Liver (tissue), 9 donors: Measurements from ENCODE around the gene P2RX3. TPM values are rescaled to one million over a fixed set of nuclear protein-coding genes. Genes with fewer than 3 reads are reported as not detected.

Experiments used
- DNase-seq: peaks from one replicate; pipeline ENCODE4 v3.0.0-alpha.2; 2017; ENCODE audit warnings: low spot score
- H3K27ac ChIP-seq, 2 donors: one replicate each; pipeline ENCODE4 v1.7.0; 2013; ENCODE audit warnings: inconsistent platforms in 2 of 2, low read length in 2 of 2, control low read depth in 1 of 2, low read depth in 1 of 2, mild to moderate bottlenecking in 1 of 2
- H3K27me3 ChIP-seq, 4 donors: one replicate each; pipeline versions ENCODE4 v1.6.1 to v1.7.0; 2013; ENCODE audit warnings: low read length in 3 of 4, inconsistent platforms in 1 of 4, mild to moderate bottlenecking in 1 of 4, moderate library complexity in 1 of 4; ENCODE audit not compliant: control insufficient read depth in 4 of 4, insufficient read depth in 4 of 4
- H3K36me3 ChIP-seq, 4 donors: one replicate each; pipeline versions ENCODE4 v1.6.1 to v1.7.0; 2013; ENCODE audit warnings: low read length in 3 of 4, mild to moderate bottlenecking in 3 of 4, low read depth in 1 of 4, moderate library complexity in 1 of 4; ENCODE audit not compliant: control insufficient read depth in 4 of 4, insufficient read depth in 3 of 4
- H3K4me1 ChIP-seq, 4 donors: one replicate each; pipeline versions ENCODE4 v1.6.1 to v1.7.0; 2013; ENCODE audit warnings: low read length in 3 of 4, mild to moderate bottlenecking in 3 of 4, moderate library complexity in 1 of 4; ENCODE audit not compliant: control insufficient read depth in 4 of 4, insufficient read depth in 4 of 4
- H3K4me3 ChIP-seq, 3 donors: one replicate each; pipeline versions ENCODE4 v1.6.1 to v1.7.0; 2013; ENCODE audit warnings: low read length in 3 of 3, control low read depth in 1 of 3, low read depth in 1 of 3, mild to moderate bottlenecking in 1 of 3
- H3K9ac ChIP-seq, 2 donors: one replicate each; pipeline ENCODE4 v1.7.0; 2013; ENCODE audit warnings: low read length in 2 of 2, mild to moderate bottlenecking in 2 of 2, moderate library complexity in 2 of 2, control low read depth in 1 of 2, low read depth in 1 of 2
- H3K9me3 ChIP-seq, 4 donors: one replicate each; pipeline versions ENCODE4 v1.6.1 to v1.7.0; 2013; ENCODE audit warnings: low read length in 3 of 4; ENCODE audit not compliant: control insufficient read depth in 4 of 4
- FOXA1 ChIP-seq: IDR thresholded peaks from 2 replicates; pipeline ENCODE4 v1.6.1; 2016; ENCODE audit warnings: antibody characterized with exemption
- FOXA2 ChIP-seq: IDR thresholded peaks from 2 replicates; pipeline ENCODE4 v1.6.1; 2016; ENCODE audit warnings: antibody characterized with exemption
- GABPA ChIP-seq, 2 donors: IDR thresholded peaks in 1 of 2; conservative IDR thresholded peaks in 1 of 2; 2 replicates each; pipeline ENCODE4 v1.6.1; 2016; ENCODE audit warnings: antibody characterized with exemption in 2 of 2, mild to moderate bottlenecking in 1 of 2, moderate library complexity in 1 of 2
- HNF4A ChIP-seq, 2 donors: conservative IDR thresholded peaks; 2 replicates each; pipeline ENCODE4 v1.6.1; 2016; ENCODE audit warnings: antibody characterized with exemption in 2 of 2, mild to moderate bottlenecking in 2 of 2
- HNF4G ChIP-seq: IDR thresholded peaks from 2 replicates; pipeline ENCODE4 v1.6.1; 2016; ENCODE audit warnings: antibody characterized with exemption
- JUND ChIP-seq, 2 donors: IDR thresholded peaks; 2 replicates each; pipeline ENCODE4 v1.6.1; 2016; ENCODE audit warnings: antibody characterized with exemption in 2 of 2
- NR2F2 ChIP-seq: IDR thresholded peaks from 2 replicates; pipeline ENCODE4 v1.6.1; 2016; ENCODE audit warnings: antibody characterized with exemption
- RAD21 ChIP-seq, 2 donors: IDR thresholded peaks; 2 replicates each; pipeline ENCODE4 v1.6.1; 2016; ENCODE audit warnings: antibody characterized with exemption in 2 of 2, mild to moderate bottlenecking in 2 of 2
- RXRA ChIP-seq, 2 donors: IDR thresholded peaks; 2 replicates each; pipeline ENCODE4 v1.6.1; 2017 to 2018; ENCODE audit warnings: antibody characterized with exemption in 2 of 2, mild to moderate bottlenecking in 1 of 2
- SP1 ChIP-seq: IDR thresholded peaks from 2 replicates; pipeline ENCODE4 v1.6.1; 2018; ENCODE audit warnings: antibody characterized with exemption, mild to moderate bottlenecking
- TAF1 ChIP-seq: conservative IDR thresholded peaks from 2 replicates; pipeline ENCODE4 v1.6.1; 2016; ENCODE audit warnings: antibody characterized with exemption, mild to moderate bottlenecking
- YY1 ChIP-seq: IDR thresholded peaks from 2 replicates; pipeline ENCODE4 v1.6.1; 2016; ENCODE audit warnings: antibody characterized with exemption, mild to moderate bottlenecking
- WGBS: extraction: QIAGEN DNeasy Blood & Tissue Kit; methylation state at CpG from one replicate; pipeline ENCODE4 v1.1.7; 2013; 5-methylcytosine and 5-hydroxymethylcytosine counted together
- polyA plus RNA-seq, 2 donors: library from polyadenylated mRNA; stranded (reverse) in 1 of 2; unstranded in 1 of 2; fragments of 200-250 nt in 1 of 2; fragments of >200 nt in 1 of 2; fragmentation: Nextera tagmentation in 1 of 2; extraction: Ambion mirVana in 1 of 2; gene quantifications; one replicate each; pipeline versions ENCODE4 v1.2.1 to v1.2.3, GENCODE V29; 2013 to 2015
- total RNA-seq, 2 donors: library from RNA; depleted of rRNA; stranded (reverse); fragments of >200 nt; gene quantifications; one replicate each; pipeline ENCODE4 v1.2.3, GENCODE V29; 2014
- TF ChIP-seq, protein P1 (sequence below): fragments of 150-350 bp; IDR thresholded peaks from 2 replicates; pipeline ENCODE4 v1.5.1; 2017; ENCODE audit warnings: improper control_type of control experiment, low read depth, low read length; ENCODE audit not compliant: missing input control
- TF ChIP-seq, protein P2 (sequence below): IDR thresholded peaks from 2 replicates; pipeline ENCODE4 v1.6.1; 2016; ENCODE audit warnings: antibody characterized with exemption
- TF ChIP-seq, protein P3 (sequence below): IDR thresholded peaks from 2 replicates; pipeline ENCODE4 v1.6.1; 2016; ENCODE audit warnings: antibody characterized with exemption
- TF ChIP-seq, protein P4 (sequence below): IDR thresholded peaks from 2 replicates; pipeline ENCODE4 v1.6.1; 2016; ENCODE audit warnings: antibody characterized with exemption
- TF ChIP-seq, protein P5 (sequence below): IDR thresholded peaks from 2 replicates; pipeline ENCODE4 v1.6.1; 2016; ENCODE audit warnings: antibody characterized with exemption, mild to moderate bottlenecking
- donor health status: healthy.
- donor health status: healthy.
- donor health status: healthy.
- donor health status: healthy.
- donor health status: healthy.

Gene P2RX3
- total and polyA plus RNA-seq, 4 donors, result 0.18 to 0.33 (median 0.23) TPM

DNA sequence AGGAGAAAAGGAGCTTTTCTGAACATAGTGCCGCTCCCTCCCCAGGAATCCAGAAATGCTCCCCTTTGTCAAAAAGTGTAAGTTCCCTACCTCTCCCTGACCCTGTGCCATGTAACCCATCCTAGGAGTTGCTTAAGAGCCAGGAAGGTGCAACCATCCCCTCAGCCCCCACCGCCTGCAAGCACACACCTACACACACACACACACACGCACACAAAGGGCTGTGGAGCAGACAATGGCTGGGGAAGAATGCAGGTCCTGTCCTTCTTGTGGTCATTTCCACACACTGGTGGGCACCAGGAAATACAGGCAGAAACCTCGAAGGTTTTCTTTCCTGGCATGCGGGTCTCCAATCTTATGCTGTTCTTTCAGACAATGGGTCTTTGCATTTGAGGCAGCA is 1.2 kb downstream of the P2RX3 start:
- Histone ChIP-seq H3K36me3 (no peaks in the 10 kb centered on the region), H3K27me3 (no peaks in the 10 kb centered on the region), H3K4me3 (no peak overlapping the region), H3K9ac (no peak overlapping the region), H3K27ac (no peak overlapping the region), H3K9me3 (no peaks in the 10 kb centered on the region), H3K4me1 (peaks cover 2 to 17% (median 12%) of the 10 kb centered on the region in 4 donors)
- no peak for DNase-seq
- WGBS, result 78% methylated on average over 5 of the region's 5 CpGs
- TF ChIP-seq GABPA (IDR thresholded peaks at IDR 0.05 in 1 of 2, conservative IDR thresholded peaks at IDR 0.05 in 1 of 2) (no peak), RXRA (IDR thresholded peaks at IDR 0.05) (no peak), NR2F2 (no peak), HNF4G (no peak)
- TF ChIP-seq, protein P1, sequence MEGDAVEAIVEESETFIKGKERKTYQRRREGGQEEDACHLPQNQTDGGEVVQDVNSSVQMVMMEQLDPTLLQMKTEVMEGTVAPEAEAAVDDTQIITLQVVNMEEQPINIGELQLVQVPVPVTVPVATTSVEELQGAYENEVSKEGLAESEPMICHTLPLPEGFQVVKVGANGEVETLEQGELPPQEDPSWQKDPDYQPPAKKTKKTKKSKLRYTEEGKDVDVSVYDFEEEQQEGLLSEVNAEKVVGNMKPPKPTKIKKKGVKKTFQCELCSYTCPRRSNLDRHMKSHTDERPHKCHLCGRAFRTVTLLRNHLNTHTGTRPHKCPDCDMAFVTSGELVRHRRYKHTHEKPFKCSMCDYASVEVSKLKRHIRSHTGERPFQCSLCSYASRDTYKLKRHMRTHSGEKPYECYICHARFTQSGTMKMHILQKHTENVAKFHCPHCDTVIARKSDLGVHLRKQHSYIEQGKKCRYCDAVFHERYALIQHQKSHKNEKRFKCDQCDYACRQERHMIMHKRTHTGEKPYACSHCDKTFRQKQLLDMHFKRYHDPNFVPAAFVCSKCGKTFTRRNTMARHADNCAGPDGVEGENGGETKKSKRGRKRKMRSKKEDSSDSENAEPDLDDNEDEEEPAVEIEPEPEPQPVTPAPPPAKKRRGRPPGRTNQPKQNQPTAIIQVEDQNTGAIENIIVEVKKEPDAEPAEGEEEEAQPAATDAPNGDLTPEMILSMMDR, result no peak
- TF ChIP-seq, protein P2, sequence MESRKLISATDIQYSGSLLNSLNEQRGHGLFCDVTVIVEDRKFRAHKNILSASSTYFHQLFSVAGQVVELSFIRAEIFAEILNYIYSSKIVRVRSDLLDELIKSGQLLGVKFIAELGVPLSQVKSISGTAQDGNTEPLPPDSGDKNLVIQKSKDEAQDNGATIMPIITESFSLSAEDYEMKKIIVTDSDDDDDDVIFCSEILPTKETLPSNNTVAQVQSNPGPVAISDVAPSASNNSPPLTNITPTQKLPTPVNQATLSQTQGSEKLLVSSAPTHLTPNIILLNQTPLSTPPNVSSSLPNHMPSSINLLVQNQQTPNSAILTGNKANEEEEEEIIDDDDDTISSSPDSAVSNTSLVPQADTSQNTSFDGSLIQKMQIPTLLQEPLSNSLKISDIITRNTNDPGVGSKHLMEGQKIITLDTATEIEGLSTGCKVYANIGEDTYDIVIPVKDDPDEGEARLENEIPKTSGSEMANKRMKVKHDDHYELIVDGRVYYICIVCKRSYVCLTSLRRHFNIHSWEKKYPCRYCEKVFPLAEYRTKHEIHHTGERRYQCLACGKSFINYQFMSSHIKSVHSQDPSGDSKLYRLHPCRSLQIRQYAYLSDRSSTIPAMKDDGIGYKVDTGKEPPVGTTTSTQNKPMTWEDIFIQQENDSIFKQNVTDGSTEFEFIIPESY, result no peak

DNA sequence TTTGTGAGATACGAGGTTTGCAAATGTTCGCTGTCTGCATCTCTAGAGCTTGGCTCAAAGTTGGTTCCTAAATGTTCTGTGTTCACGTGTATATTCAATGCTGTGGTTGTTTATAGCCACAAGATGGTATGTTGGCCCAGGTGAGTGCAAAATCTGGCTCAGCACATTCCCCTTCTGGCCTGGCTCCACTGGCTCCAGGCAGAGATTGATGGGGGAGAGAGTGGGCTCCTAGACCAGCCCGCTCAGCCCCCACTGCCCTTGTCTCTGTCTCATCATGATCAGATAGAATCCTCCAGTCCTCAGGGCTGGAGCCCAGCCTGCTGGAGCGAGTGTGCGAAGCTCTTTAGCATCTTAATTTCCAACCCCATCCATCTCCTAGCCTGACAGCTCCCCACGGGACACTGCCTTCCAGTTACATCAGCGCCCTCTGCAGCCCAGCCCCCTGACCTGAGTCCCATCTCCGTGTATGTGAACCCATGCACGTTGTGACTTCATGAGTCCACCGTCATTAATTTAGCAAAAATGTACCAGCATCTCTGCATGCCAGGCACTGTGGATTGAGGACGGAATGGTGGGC is 2.0 kb downstream of the P2RX3 start:
- TF ChIP-seq GABPA (IDR thresholded peaks at IDR 0.05 in 1 of 2, conservative IDR thresholded peaks at IDR 0.05 in 1 of 2) (no peak), YY1 (no peak), HNF4A (conservative IDR thresholded peaks at IDR 0.05) (no peak), RAD21 (IDR thresholded peaks at IDR 0.05) (peak in 1 of 2 donors; percentile 52), RXRA (IDR thresholded peaks at IDR 0.05) (no peak)
- Histone ChIP-seq H3K9me3 (no peaks in the 10 kb centered on the region), H3K4me1 (peaks cover 0 to 9% (median 4%) of the 10 kb centered on the region in 4 donors), H3K4me3 (no peak overlapping the region), H3K27ac (no peak overlapping the region), H3K36me3 (no peaks in the 10 kb centered on the region), H3K9ac (no peak overlapping the region), H3K27me3 (no peaks in the 10 kb centered on the region)
- WGBS, result 50% methylated on average over 12 of the region's 12 CpGs
- DNase-seq, result no peak

DNA sequence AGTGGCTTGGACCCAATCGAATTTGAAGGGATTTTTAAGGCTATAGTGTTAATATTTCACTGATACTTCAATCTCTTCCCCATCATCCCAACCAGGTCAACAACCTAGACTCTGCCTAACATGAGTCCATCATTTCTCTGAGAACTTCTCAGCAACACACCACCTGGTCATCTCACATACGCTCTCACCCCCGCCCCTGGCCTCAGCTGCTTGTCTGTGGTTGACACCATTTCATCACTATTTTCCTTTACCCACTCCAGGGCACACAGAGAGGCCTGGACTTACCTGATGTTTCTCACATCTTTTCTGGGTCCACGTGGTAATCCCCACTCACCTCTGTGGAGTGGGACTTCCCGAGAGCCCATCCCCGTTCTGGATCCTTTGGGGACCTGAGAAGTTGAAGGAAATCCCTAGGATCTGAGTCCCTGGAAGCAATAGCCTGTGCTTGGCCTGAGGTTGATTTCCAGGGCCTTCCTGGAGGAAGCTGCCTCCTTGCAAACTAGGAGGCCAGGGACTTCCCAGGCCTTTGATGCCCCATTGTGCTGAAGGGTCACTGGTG is 3.2 kb downstream of the P2RX3 start:
- Histone ChIP-seq H3K4me3 (no peak overlapping the region), H3K36me3 (no peaks in the 10 kb centered on the region), H3K9me3 (no peaks in the 10 kb centered on the region), H3K9ac (no peak overlapping the region), H3K27me3 (no peaks in the 10 kb centered on the region), H3K4me1 (peaks cover 0 to 5% (median 4%) of the 10 kb centered on the region in 4 donors), H3K27ac (no peak overlapping the region)
- WGBS, result 76% methylated on average over 6 of the region's 6 CpGs
- no peak for DNase-seq
- TF ChIP-seq FOXA2, result no peak
- TF ChIP-seq TAF1, result no peak
- TF ChIP-seq FOXA1, result no peak
- no peak for TF ChIP-seq HNF4A (conservative IDR thresholded peaks at IDR 0.05)
- TF ChIP-seq, protein P1, result no peak
- TF ChIP-seq NR2F2, result no peak
- TF ChIP-seq, protein P3, sequence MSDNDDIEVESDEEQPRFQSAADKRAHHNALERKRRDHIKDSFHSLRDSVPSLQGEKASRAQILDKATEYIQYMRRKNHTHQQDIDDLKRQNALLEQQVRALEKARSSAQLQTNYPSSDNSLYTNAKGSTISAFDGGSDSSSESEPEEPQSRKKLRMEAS, result no peak
- TF ChIP-seq YY1, result no peak
- no peak for TF ChIP-seq GABPA (IDR thresholded peaks at IDR 0.05 in 1 of 2, conservative IDR thresholded peaks at IDR 0.05 in 1 of 2)
- TF ChIP-seq, protein P4, sequence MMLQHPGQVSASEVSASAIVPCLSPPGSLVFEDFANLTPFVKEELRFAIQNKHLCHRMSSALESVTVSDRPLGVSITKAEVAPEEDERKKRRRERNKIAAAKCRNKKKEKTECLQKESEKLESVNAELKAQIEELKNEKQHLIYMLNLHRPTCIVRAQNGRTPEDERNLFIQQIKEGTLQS, result no peak
- TF ChIP-seq JUND (IDR thresholded peaks at IDR 0.05), result no peak
- no peak for TF ChIP-seq RXRA (IDR thresholded peaks at IDR 0.05)
- no peak for TF ChIP-seq SP1
- TF ChIP-seq, protein P5, sequence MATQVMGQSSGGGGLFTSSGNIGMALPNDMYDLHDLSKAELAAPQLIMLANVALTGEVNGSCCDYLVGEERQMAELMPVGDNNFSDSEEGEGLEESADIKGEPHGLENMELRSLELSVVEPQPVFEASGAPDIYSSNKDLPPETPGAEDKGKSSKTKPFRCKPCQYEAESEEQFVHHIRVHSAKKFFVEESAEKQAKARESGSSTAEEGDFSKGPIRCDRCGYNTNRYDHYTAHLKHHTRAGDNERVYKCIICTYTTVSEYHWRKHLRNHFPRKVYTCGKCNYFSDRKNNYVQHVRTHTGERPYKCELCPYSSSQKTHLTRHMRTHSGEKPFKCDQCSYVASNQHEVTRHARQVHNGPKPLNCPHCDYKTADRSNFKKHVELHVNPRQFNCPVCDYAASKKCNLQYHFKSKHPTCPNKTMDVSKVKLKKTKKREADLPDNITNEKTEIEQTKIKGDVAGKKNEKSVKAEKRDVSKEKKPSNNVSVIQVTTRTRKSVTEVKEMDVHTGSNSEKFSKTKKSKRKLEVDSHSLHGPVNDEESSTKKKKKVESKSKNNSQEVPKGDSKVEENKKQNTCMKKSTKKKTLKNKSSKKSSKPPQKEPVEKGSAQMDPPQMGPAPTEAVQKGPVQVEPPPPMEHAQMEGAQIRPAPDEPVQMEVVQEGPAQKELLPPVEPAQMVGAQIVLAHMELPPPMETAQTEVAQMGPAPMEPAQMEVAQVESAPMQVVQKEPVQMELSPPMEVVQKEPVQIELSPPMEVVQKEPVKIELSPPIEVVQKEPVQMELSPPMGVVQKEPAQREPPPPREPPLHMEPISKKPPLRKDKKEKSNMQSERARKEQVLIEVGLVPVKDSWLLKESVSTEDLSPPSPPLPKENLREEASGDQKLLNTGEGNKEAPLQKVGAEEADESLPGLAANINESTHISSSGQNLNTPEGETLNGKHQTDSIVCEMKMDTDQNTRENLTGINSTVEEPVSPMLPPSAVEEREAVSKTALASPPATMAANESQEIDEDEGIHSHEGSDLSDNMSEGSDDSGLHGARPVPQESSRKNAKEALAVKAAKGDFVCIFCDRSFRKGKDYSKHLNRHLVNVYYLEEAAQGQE, result no peak
- TF ChIP-seq HNF4G, result no peak
